Calu3 (cell line): Measurements from ENCODE around the gene HS6ST3. TPM values are rescaled to one million over a fixed set of nuclear protein-coding genes. Genes with fewer than 3 reads are reported as not detected.

Source experiments
- BruUV-seq: library from RNA; stranded (reverse); fragments of 400-500 nt; replicated peaks from 2 replicates; lab custom pipeline; 2021; lab: Mats Ljungman, UMichigan
- CTCF ChIA-PET: fragments of 300-600 bp; sonication (Branson Sonifier 250); formaldehyde crosslinking; loops from one replicate; lab custom pipeline; 2022; ENCODE audit warnings: antibody characterized with exemption; lab: Charles Lee
- DNase-seq: peaks from one replicate; pipeline ENCODE4 v3.0.0; 2022
- H3K27ac Mint-ChIP-seq: one replicate; pipeline ENCODE4 v1.8.0; 2022; ENCODE audit warnings: mixed read lengths; ENCODE audit not compliant: unreplicated experiment
- H3K27me3 Mint-ChIP-seq: one replicate; pipeline ENCODE4 v1.8.0; 2022; ENCODE audit warnings: mixed read lengths; ENCODE audit not compliant: unreplicated experiment
- H3K36me3 Mint-ChIP-seq: one replicate; pipeline ENCODE4 v1.8.0; 2022; ENCODE audit warnings: mild to moderate bottlenecking, moderate library complexity, mixed read lengths; ENCODE audit not compliant: insufficient read depth, unreplicated experiment
- H3K4me1 Mint-ChIP-seq: one replicate; pipeline ENCODE4 v1.8.0; 2022; ENCODE audit warnings: mild to moderate bottlenecking, low read depth, mixed read lengths; ENCODE audit not compliant: unreplicated experiment
- H3K4me3 Mint-ChIP-seq: one replicate; pipeline ENCODE4 v1.8.0; 2022; ENCODE audit warnings: mild to moderate bottlenecking, low read depth, moderate library complexity, mixed read lengths; ENCODE audit not compliant: unreplicated experiment
- H3K9me3 Mint-ChIP-seq: one replicate; pipeline ENCODE4 v1.8.0; 2022; ENCODE audit warnings: low read depth, mixed read lengths; ENCODE audit not compliant: unreplicated experiment
- intact Hi-C: fragments of 100-400 bp; cut with micrococcal nuclease; formaldehyde crosslinking; loops from one replicate; pipeline ENCODE4 v1.10.0; 2022; ENCODE audit not compliant: unreplicated experiment
- total RNA-seq: library from RNA; stranded (reverse); gene quantifications from 2 replicates; pipeline ENCODE4 v1.2.3, GENCODE V29; 2022
- TF ChIP-seq, protein P1 (sequence below): fragments of 200-600 bp; IDR thresholded peaks from one replicate; pipeline ENCODE4 v1.8.0; 2022; ENCODE audit warnings: antibody characterized with exemption; ENCODE audit not compliant: unreplicated experiment

The HS6ST3 gene
- total RNA-seq, 1 experiment from 2014 or later, result not detected

DNA sequence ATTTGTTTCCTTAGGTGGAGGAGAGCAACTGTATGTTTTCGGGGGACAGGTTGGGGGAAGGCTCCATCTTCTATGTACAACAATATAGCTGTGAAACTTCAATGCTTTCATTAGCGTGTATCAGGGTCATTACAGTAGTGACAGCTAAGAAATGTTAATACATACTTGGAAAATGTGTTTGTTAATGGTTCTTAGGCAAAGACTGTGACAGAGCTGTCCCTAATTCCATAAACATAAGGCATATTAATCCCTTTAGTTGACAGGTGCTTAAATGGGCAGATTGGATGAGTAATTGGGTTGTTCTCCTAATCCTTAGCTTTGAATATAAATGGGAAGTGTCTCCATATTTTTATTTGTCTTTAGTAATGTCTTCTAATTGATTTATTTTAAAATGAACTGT, 313.7 kb downstream of the HS6ST3 start:
- TF ChIP-seq, protein P1, sequence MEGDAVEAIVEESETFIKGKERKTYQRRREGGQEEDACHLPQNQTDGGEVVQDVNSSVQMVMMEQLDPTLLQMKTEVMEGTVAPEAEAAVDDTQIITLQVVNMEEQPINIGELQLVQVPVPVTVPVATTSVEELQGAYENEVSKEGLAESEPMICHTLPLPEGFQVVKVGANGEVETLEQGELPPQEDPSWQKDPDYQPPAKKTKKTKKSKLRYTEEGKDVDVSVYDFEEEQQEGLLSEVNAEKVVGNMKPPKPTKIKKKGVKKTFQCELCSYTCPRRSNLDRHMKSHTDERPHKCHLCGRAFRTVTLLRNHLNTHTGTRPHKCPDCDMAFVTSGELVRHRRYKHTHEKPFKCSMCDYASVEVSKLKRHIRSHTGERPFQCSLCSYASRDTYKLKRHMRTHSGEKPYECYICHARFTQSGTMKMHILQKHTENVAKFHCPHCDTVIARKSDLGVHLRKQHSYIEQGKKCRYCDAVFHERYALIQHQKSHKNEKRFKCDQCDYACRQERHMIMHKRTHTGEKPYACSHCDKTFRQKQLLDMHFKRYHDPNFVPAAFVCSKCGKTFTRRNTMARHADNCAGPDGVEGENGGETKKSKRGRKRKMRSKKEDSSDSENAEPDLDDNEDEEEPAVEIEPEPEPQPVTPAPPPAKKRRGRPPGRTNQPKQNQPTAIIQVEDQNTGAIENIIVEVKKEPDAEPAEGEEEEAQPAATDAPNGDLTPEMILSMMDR, result no peak
- Mint-ChIP-seq H3K36me3 (no peaks in the 10 kb centered on the region), H3K27ac (no peak overlapping the region), H3K9me3 (no peaks in the 10 kb centered on the region), H3K4me1 (no peaks in the 10 kb centered on the region), H3K4me3 (no peak overlapping the region), H3K27me3 (no peaks in the 10 kb centered on the region)
- CTCF ChIA-PET, result no interaction called here
- intact Hi-C loops, result no loop called here
- no TSS peak for BruUV-seq
- no peak for DNase-seq

- Mint-ChIP-seq H3K36me3 (no peaks in the 10 kb centered on the region), H3K4me3 (no peak overlapping the region), H3K27ac (no peak overlapping the region), H3K4me1 (peaks cover 7% of the 10 kb centered on the region), H3K27me3 (no peaks in the 10 kb centered on the region), H3K9me3 (no peaks in the 10 kb centered on the region)
- DNase-seq, result no peak
- no TSS peak for BruUV-seq
- intact Hi-C loops, result no loop called here
- CTCF ChIA-PET, result interaction anchor here (0.6 kb wide), 1 partner anchor 287 kb away, joined by 3 read pairs; no protein-coding TSS in a partner anchor
- TF ChIP-seq, protein P1, result no peak
Observed at GRCh38 chr13:96415831-96416385, 326.0 kb downstream of the HS6ST3 start.

- no peaks in the 10 kb centered on the region for H3K4me1 Mint-ChIP-seq
- H3K27ac Mint-ChIP-seq, result no peak overlapping the region
- no peak overlapping the region for H3K4me3 Mint-ChIP-seq
- TF ChIP-seq, protein P1, result no peak
- BruUV-seq, result no TSS peak
- no peak for DNase-seq
- CTCF ChIA-PET, result no interaction called here
- no peaks in the 10 kb centered on the region for H3K9me3 Mint-ChIP-seq
- no peaks in the 10 kb centered on the region for H3K36me3 Mint-ChIP-seq
- intact Hi-C loops, result no loop called here
- H3K27me3 Mint-ChIP-seq, result no peaks in the 10 kb centered on the region
Observed at GRCh38 chr13:96417939-96418685, 328.2 kb downstream of the HS6ST3 start.

GRCh38 chr13:96421314-96421713, 331.4 kb downstream of the HS6ST3 start:
- no peaks in the 10 kb centered on the region for H3K27me3 Mint-ChIP-seq
- DNase-seq, result no peak
- no peaks in the 10 kb centered on the region for H3K9me3 Mint-ChIP-seq
- TF ChIP-seq, protein P1, result no peak
- no peak overlapping the region for H3K4me3 Mint-ChIP-seq
- no peak overlapping the region for H3K27ac Mint-ChIP-seq
- H3K36me3 Mint-ChIP-seq, result no peaks in the 10 kb centered on the region
- BruUV-seq, result no TSS peak
- intact Hi-C loops, result no loop called here
- CTCF ChIA-PET, result no interaction called here
- no peaks in the 10 kb centered on the region for H3K4me1 Mint-ChIP-seq
